Psoas muscle (tissue), 8 donors: ENCODE data around the gene RPL28. TPM values are rescaled to one million over a fixed set of nuclear protein-coding genes. Genes with fewer than 3 reads are reported as not detected.
A peak's percentile ranks its signal among the peaks of the same experiment; 100 is the strongest.

Experiments used
- ATAC-seq, 4 donors: fragments of 200-7000 bp; cut with Tn5 transposase; one replicate each; pipeline ENCODE4 v1.9.1; 2020; ENCODE audit warnings: moderate library complexity in 3 of 4, mild to moderate bottlenecking in 2 of 4
- DNase-seq, 2 donors: peaks; one replicate each; pipeline ENCODE4 v3.0.0-alpha.2; 2020
- H3K27ac ChIP-seq: fragments of 200-600 bp; one replicate; pipeline ENCODE4 v1.8.0; 2022
- H3K27me3 ChIP-seq, 3 donors: fragments of 200-600 bp in 1 of 3; one replicate each; pipeline versions ENCODE4 v1.6.1 to v1.8.0; 2013 to 2022; ENCODE audit warnings: low read length in 2 of 3, mild to moderate bottlenecking in 2 of 3, moderate library complexity in 1 of 3; ENCODE audit not compliant: insufficient read depth in 3 of 3
- H3K36me3 ChIP-seq, 2 donors: fragments of 200-600 bp in 1 of 2; one replicate each; pipeline versions ENCODE4 v1.6.1 to v1.8.0; 2013 to 2022; ENCODE audit warnings: low read depth in 1 of 2, mild to moderate bottlenecking in 1 of 2, moderate library complexity in 1 of 2; ENCODE audit not compliant: insufficient read depth in 1 of 2
- H3K4me1 ChIP-seq: fragments of 200-600 bp; one replicate; pipeline ENCODE4 v1.8.0; 2022
- H3K4me3 ChIP-seq: fragments of 200-600 bp; one replicate; pipeline ENCODE4 v1.8.0; 2022; ENCODE audit warnings: mild to moderate bottlenecking
- H3K9me3 ChIP-seq: fragments of 200-600 bp; one replicate; pipeline ENCODE4 v1.8.0; 2022
- CTCF ChIP-seq: fragments of 200-600 bp; IDR thresholded peaks from one replicate; pipeline ENCODE4 v1.8.0; 2022; ENCODE audit warnings: antibody characterized with exemption
- WGBS, 3 donors: extraction: QIAGEN DNeasy Blood & Tissue Kit; methylation state at CpG; one replicate each; pipeline versions ENCODE4 v1.1.6 to v1.1.7; 2013; 5-methylcytosine and 5-hydroxymethylcytosine counted together
- intact Hi-C, 2 donors: fragments of 100-400 bp; cut with DNase I; formaldehyde crosslinking; loops; one replicate each; pipeline versions ENCODE4 v1.11.0 to v1.14.2; 2022
- polyA plus RNA-seq, 3 donors: library from polyadenylated mRNA; stranded (reverse); fragments of 200-250 nt; gene quantifications; one replicate each; pipeline ENCODE4 v1.2.3, GENCODE V29; 2013
- total RNA-seq, 4 donors: library from RNA; stranded (reverse); fragmentation: NEBNext Ultra II Directional in 2 of 4; extraction: Animal tissue kit (Norgen Biotek cat#: 25700) in 2 of 4; gene quantifications; one replicate each; pipeline versions ENCODE4 v1.2.1 to v1.2.4, GENCODE V29; 2021 to 2023
- donor health status: healthy with polysubstance abuse.
- donor health status: DM: no; HTN: no; CAD: no; lungs with moderate emphysema.
- donor health status: Bipolar disorder and iron deficiency.
- donor health status: healthy.
- donor health status: DM: yes; HTN: yes; CAD: no.
- donor health status: DM: no; HTN: no; CAD: no.
- donor health status: DM: no; HTN: no; CAD: no.
- donor health status: DM: yes; HTN: yes; CAD: no.

Gene RPL28
- total and polyA plus RNA-seq, 7 donors, result 547 to 1,362 (median 675) TPM

GRCh38 chr19:55382522-55383054, 3.1 kb upstream of the RPL28 start:
- peaks cover 0 to 3% (median 0%) of the 10 kb centered on the region in 3 donors for H3K27me3 ChIP-seq
- DNase-seq (no peak), ATAC-seq (no peak)
- TF ChIP-seq CTCF, result no peak
- WGBS, 3 donors, result 95 to 100% (median 99%) methylated on average over 3 of the region's 3 CpGs
- peaks cover 0 to 13% of the 10 kb centered on the region in 2 donors for H3K36me3 ChIP-seq
- H3K4me1 ChIP-seq, result peaks cover 18% of the 10 kb centered on the region
- intact Hi-C loops, result loop anchor here (5.0 to 10.0 kb wide), 4 partner anchors 40 to 272 kb away; partner anchors contain the start of genes U2AF2 (in 1 of the 2) and ZNF784 (in 1 of the 2)
- H3K4me3 ChIP-seq, result no peak overlapping the region
- H3K9me3 ChIP-seq, result no peaks in the 10 kb centered on the region
- H3K27ac ChIP-seq, result no peak overlapping the region

- 5 to 9% (median 7%) methylated on average over 45 to 88 of the region's 88 CpGs for WGBS, 3 donors
- peak in 3 of 4 donors; percentile 10 to 22 (median 14) for ATAC-seq
- peak; percentile 62 to 80 for DNase-seq
- TF ChIP-seq CTCF, result peak; percentile 23
- Histone ChIP-seq H3K27ac (peak overlapping the region; percentile 86), H3K27me3 (no peaks in the 10 kb centered on the region), H3K4me3 (peak overlapping the region; percentile 81), H3K4me1 (peaks cover 27% of the 10 kb centered on the region), H3K9me3 (no peaks in the 10 kb centered on the region), H3K36me3 (peaks cover 5 to 22% of the 10 kb centered on the region in 2 donors)
- intact Hi-C loops, result loop anchor here (5.0 to 10.0 kb wide), 4 partner anchors 41 to 271 kb away; partner anchors contain the start of genes U2AF2 (in 1 of the 2) and ZNF784 (in 1 of the 2)
Observed at GRCh38 chr19:55383279-55384130, 2.2 kb upstream of the RPL28 start.

- intact Hi-C loops, result loop anchor here (5.0 to 10.0 kb wide), 4 partner anchors 42 to 270 kb away; partner anchors contain the start of genes U2AF2 (in 1 of the 2) and ZNF784 (in 1 of the 2)
- Histone ChIP-seq H3K4me1 (peaks cover 32% of the 10 kb centered on the region), H3K9me3 (no peaks in the 10 kb centered on the region), H3K4me3 (peak within 1 kb of the TSS; percentile 81), H3K27ac (peak within 1 kb of the TSS; percentile 86), H3K27me3 (no peaks in the 10 kb centered on the region), H3K36me3 (peaks cover 8 to 30% of the 10 kb centered on the region in 2 donors)
- DNase-seq (peak; percentile 48 to 68), ATAC-seq (peak in 3 of 4 donors; percentile 6 to 15 (median 8))
- TF ChIP-seq CTCF, result no peak
- WGBS, 3 donors, result 20 to 35% (median 26%) methylated on average over 50 to 72 of the region's 72 CpGs
Observed at GRCh38 chr19:55384131-55384919, 1.4 kb upstream of the RPL28 start, which contains the start of gene TMEM238. Gene TMEM238, minus strand, starts transcription at chr19:55384292. Its CDS starts 33 bp downstream, at chr19:55384259.

GRCh38 chr19:55384920-55385723, 610 bp upstream of the RPL28 start:
- Histone ChIP-seq H3K27ac (peak overlapping the region; percentile 86), H3K4me1 (peaks cover 32% of the 10 kb centered on the region), H3K4me3 (peak overlapping the region; percentile 81), H3K9me3 (no peaks in the 10 kb centered on the region), H3K27me3 (no peaks in the 10 kb centered on the region), H3K36me3 (peaks cover 8 to 38% of the 10 kb centered on the region in 2 donors)
- intact Hi-C loops, result loop anchor here (5.0 to 10.0 kb wide), 5 partner anchors 43 to 270 kb away; partner anchors contain the start of genes U2AF2 (in 1 of the 2) and ZNF784 (in 1 of the 2)
- peak; percentile 97 for DNase-seq
- no peak for TF ChIP-seq CTCF
- peak; percentile 87 to 92 (median 88) for ATAC-seq
- WGBS, 3 donors, result 7 to 8% (median 7%) methylated on average over 34 of the region's 34 CpGs
